SJSA1 (cell line): Measurements from ENCODE around the gene NUSAP1. TPM values are rescaled to one million over a fixed set of nuclear protein-coding genes. Genes with fewer than 3 reads are reported as not detected.
"Not testable (repeated sequence)": the region's sequence is repeated elsewhere in the genome, so short reads cannot be mapped to it uniquely, and the experiment has no call there.

Experiments used
- DNase-seq, 2 experiments: peaks; one replicate each; pipeline ENCODE4 v3.0.0-alpha.2; 2015 to 2020; ENCODE audit warnings: low spot score in 2 of 2, low read depth in 1 of 2
- H3K27ac ChIP-seq: fragments of 250-450 bp; sonication (Bioruptor Pico); 2 replicates; pipeline ENCODE4 v1.5.1; 2020; ENCODE audit warnings: mild to moderate bottlenecking, moderate library complexity
- H3K27me3 ChIP-seq: fragments of 250-450 bp; sonication (Bioruptor Pico); replicated peaks from 2 replicates; pipeline ENCODE4 v1.5.1; 2020; ENCODE audit warnings: mild to moderate bottlenecking, moderate library complexity
- H3K36me3 ChIP-seq: fragments of 250-450 bp; sonication (Bioruptor Pico); 2 replicates; pipeline ENCODE4 v1.5.1; 2020; ENCODE audit warnings: mild to moderate bottlenecking
- H3K4me1 ChIP-seq: fragments of 250-450 bp; sonication (Bioruptor Pico); replicated peaks from 2 replicates; pipeline ENCODE4 v1.6.1; 2021; ENCODE audit warnings: mild to moderate bottlenecking
- H3K4me3 ChIP-seq: fragments of 250-450 bp; sonication (Bioruptor Pico); 2 replicates; pipeline ENCODE4 v1.5.1; 2020; ENCODE audit warnings: mild to moderate bottlenecking
- H3K9me3 ChIP-seq: fragments of 250-450 bp; sonication (Bioruptor Pico); replicated peaks from 2 replicates; pipeline ENCODE4 v1.5.1; 2020; ENCODE audit warnings: mild to moderate bottlenecking
- total RNA-seq: library from RNA; depleted of rRNA; stranded (reverse); fragments of >200 nt; shearing (Covaris generic); gene quantifications from 2 replicates; pipeline ENCODE4 v1.2.3, GENCODE V29; 2014

Gene NUSAP1
- total RNA-seq, 1 experiment from 2014 or later, result 251 TPM

DNA sequence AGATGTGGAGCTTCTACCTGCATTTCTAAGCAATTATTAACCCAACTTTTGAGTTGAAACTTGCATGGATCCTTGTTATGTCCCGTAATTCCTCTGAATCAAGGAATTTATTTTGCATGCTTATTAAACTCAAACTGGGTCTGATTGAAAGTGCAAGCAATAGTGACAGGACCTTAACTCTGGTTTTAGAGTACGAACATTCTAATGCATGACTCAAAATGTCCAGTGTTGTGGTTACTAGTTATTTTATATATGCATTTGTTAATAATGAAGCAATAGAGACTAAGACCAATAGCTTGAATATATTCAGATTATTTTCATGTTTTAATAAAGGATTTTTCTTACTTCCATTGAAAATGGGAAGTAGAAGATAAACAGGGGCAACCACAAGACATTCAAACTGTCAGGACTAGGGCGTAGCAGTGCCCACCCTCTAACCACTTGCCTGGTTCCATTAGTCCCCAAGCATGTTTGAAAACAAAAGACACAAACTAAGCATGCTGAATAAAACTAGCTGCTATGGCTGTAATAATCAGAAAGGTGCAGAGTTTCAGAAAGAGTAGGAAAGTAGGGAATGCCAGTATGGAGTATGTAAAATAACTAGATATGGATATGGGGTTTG, 28.4 kb upstream of the NUSAP1 start:
- Histone ChIP-seq H3K36me3 (peaks cover 28% of the 10 kb centered on the region), H3K9me3 (no peaks in the 10 kb centered on the region), H3K27me3 (no peaks in the 10 kb centered on the region), H3K27ac (no peak overlapping the region), H3K4me3 (no peak overlapping the region), H3K4me1 (no peaks in the 10 kb centered on the region)
- DNase-seq, result no peak

DNA sequence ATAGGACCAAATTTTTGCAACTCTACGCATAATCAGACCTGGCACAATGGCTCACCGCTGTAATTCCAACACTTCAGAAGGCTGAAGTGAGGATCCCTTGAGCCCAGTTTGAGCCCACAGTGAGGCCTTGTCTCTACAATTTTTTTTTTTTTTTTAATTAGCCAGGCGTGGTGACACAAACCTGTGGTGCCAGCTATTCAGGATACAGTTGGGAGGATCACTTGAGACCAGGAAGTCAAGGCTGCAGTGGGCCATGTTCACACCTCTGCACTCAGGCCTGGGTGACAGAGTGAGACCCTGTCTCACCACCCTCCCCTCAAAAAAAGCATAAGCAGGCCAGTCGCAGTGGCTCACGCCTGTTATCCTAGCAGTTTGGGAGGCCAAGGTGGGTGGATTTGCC, 25.0 kb upstream of the NUSAP1 start:
- Histone ChIP-seq H3K4me3 (no peak overlapping the region), H3K9me3 (no peaks in the 10 kb centered on the region), H3K36me3 (peaks cover 37% of the 10 kb centered on the region), H3K27me3 (no peaks in the 10 kb centered on the region), H3K4me1 (no peaks in the 10 kb centered on the region), H3K27ac (no peak overlapping the region)
- no peak for DNase-seq

DNA sequence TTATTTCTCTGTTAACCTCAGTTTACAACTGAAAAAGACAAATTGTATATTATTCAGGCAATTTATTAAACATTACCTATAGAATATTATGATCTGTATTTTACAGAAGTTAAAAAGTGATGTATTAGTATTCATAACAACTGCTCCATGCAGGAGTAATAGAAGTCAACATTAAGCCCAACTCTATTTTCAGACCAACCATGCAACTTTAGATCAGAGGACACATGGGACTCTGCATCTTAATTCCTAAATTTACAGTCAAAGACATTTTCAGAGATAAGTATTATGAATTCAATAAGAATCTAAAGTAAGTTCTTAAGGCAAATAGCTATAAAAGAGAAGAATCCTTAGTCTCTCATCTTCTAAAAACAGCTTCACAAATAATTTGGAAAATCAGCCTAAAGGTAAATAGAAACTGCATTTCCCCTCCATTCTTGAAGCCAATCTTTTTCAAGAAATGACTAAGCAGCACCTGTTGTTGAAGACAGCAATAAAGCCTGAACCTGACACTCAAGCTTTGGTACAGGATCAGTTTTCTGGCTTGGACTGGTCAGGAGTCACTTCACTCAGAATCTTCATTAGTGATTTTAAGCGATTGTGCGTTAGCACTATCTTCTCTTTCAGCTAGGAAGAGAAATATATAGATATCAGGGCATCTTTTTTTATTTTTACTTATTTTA, 23.3 kb upstream of the NUSAP1 start:
- Histone ChIP-seq H3K4me1 (no peaks in the 10 kb centered on the region), H3K27ac (no peak overlapping the region), H3K4me3 (no peak overlapping the region), H3K27me3 (no peaks in the 10 kb centered on the region), H3K36me3 (peaks cover 45% of the 10 kb centered on the region), H3K9me3 (no peaks in the 10 kb centered on the region)
- DNase-seq, result no peak

DNA sequence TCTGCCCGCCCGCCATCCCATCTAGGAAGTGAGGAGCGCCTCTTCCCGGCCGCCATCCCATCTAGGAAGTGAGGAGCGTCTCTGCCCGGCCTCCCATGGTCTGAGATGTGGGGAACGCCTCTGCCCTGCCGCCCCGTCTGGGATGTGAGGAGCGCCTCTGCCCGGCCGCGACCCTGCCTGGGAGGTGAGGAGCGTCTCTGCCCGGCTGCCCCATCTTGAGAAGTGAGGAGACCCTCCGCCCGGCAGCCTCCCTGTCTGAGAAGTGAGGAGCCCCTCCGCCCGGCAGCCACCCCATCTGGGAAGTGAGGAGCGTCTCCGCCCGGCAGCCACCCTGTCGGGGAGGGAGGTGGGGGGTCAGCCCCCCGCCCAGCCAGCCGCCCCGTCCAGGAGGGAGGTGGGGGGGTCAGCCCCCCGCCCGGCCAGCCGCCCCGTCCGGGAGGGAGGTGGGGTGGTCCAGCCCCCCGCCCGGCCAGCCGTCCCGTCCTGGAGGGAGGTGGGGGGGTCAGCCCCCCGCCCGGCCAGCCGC, 11.8 kb upstream of the NUSAP1 start:
- H3K27me3 ChIP-seq, H3K27ac ChIP-seq, H3K9me3 ChIP-seq, H3K4me3 ChIP-seq, DNase-seq, H3K4me1 ChIP-seq, H3K36me3 ChIP-seq: not testable (repeated sequence)

DNA sequence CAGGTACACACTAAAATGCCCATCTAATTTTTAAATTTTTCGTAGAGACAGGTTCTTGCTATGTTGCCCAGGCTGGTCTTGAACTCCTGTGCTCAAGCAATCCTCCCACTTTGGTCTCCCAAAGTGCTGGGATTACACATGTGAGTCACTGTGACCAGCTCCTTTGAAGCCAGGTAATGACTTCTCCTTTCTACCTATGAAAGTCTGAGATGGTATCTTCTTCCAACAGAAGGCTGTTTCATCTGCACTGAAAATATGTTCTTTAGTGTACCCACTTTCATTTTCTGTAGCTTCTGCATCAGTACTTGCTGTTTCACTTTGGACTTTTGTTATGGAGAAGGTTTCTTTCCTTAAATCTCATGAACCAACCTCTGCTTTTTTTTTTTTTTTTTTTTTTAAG, 9.1 kb upstream of the NUSAP1 start:
- Histone ChIP-seq H3K27me3 (no peaks in the 10 kb centered on the region), H3K4me1 (no peaks in the 10 kb centered on the region), H3K4me3 (no peak overlapping the region), H3K36me3 (peaks cover 21% of the 10 kb centered on the region), H3K27ac (no peak overlapping the region), H3K9me3 (no peaks in the 10 kb centered on the region)
- DNase-seq, result no peak

DNA sequence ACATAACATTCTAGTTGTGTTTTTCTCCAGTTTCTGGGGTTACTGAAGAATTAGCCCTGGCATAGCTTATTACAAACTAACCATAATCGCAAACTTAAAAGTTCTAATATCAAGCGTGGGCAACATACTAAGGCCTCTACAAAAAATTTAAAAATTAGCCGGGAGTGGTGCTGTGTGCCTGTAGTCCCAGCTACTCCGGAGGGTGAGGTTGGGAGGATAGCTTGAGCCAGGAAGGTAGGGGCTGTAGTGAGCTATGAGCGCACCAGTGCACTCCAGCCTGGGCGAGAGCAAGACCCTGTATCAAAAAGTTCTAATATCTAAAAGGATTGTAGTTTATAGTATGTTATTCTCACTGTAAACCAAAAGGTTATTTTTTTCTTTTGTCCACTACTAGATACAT, 1.4 kb upstream of the NUSAP1 start:
- Histone ChIP-seq H3K27me3 (no peaks in the 10 kb centered on the region), H3K27ac (no peak overlapping the region), H3K9me3 (no peaks in the 10 kb centered on the region), H3K36me3 (peaks cover 36% of the 10 kb centered on the region), H3K4me1 (peaks cover 16% of the 10 kb centered on the region), H3K4me3 (peak overlapping the region; percentile 86)
- no peak for DNase-seq

DNA sequence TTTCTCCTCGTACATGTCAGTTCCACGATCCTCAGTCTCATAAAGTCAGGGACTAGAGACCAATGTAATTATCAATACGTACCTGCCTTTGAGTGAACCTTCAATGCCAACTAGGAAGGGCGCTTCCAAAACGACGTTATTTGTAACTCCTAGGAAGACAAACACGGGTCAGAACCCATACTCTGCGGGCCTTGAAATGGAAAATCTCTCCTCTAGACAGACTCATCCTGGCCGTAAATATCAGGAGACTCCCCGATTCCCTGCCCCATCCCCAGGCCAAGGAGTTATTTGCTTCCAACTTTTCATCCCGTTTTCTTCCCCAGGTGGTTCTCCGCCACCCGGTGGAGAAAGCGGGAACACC, 868 bp upstream of the NUSAP1 start:
- Histone ChIP-seq H3K27ac (peak overlapping the region; percentile 70), H3K4me3 (peak overlapping the region; percentile 86), H3K4me1 (peaks cover 16% of the 10 kb centered on the region), H3K9me3 (no peaks in the 10 kb centered on the region), H3K36me3 (peaks cover 31% of the 10 kb centered on the region), H3K27me3 (no peaks in the 10 kb centered on the region)
- no peak for DNase-seq

DNA sequence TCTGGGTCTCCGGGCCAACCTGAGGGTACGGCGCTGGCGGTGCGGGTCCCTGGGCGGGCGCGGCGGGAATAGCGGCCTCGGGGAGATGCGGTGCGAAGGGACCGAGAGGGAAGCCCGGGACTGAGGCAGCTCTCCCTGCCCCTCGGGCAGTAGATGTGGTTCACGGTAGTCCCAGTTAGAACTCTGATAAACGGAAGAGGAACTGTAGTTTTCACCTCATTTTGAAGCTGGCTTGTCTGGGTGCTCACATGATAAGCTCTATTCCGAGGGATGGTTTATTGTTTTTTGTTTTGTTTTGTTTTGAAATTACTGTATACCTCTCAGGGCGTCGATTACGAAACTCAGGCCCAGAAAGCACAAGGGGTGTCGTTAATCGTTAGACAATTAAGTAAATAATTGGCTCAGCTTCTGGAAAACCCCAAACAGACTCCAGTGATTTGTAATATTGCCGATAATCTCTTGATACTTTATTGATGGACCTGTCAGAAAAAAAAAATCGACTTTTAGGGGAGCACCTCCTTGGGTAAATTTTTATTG, 413 bp downstream of the NUSAP1 start:
- H3K9me3 ChIP-seq, result no peaks in the 10 kb centered on the region
- H3K36me3 ChIP-seq, result peaks cover 36% of the 10 kb centered on the region
- H3K4me3 ChIP-seq, result peak overlapping the region; percentile 86
- no peak for DNase-seq
- peaks cover 16% of the 10 kb centered on the region for H3K4me1 ChIP-seq
- no peaks in the 10 kb centered on the region for H3K27me3 ChIP-seq
- H3K27ac ChIP-seq, result peak overlapping the region; percentile 92

DNA sequence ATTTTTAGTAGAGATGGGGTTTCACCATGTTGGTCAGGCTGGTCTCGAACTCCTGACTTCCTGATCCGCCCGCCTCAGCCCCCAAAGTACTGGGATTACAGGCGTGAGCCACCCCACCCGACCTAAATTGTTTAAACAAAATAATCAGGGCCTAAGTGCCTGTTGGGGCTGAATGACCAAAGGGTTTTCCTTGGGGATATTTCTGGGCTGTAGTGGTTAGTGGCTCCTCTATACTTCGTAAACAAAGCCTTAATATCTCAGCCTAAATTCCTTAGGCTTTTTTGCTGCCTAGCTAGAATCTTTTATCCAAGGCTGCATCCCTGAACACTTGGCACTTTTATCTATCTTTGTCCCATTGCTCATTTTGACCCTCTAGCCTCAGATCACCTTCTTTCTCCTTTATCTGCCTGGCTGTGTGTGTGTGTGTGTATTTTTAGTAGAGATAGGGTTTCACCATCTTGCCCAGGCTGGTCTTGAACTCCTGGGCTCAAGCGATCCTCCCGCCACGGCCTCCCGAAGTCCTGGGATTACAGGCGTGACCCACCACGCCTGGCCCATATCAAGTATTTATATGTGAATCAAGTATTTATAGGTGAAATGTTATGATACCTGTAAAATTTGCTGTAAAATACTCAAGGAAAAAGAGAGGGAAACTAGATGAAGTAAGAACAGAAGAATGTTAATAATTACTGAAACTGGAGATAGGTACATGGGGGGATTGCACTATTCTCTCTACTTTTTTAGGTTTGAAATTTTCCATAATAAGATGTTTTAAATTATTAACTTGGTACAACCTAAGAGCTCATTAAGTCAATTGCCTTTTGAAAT, 1.8 kb downstream of the NUSAP1 start:
- Histone ChIP-seq H3K4me3 (peak overlapping the region; percentile 86), H3K27ac (no peak overlapping the region), H3K9me3 (no peaks in the 10 kb centered on the region), H3K4me1 (peaks cover 16% of the 10 kb centered on the region), H3K27me3 (no peaks in the 10 kb centered on the region), H3K36me3 (peaks cover 50% of the 10 kb centered on the region)
- peak in 1 of 2 experiments; percentile 27 for DNase-seq

DNA sequence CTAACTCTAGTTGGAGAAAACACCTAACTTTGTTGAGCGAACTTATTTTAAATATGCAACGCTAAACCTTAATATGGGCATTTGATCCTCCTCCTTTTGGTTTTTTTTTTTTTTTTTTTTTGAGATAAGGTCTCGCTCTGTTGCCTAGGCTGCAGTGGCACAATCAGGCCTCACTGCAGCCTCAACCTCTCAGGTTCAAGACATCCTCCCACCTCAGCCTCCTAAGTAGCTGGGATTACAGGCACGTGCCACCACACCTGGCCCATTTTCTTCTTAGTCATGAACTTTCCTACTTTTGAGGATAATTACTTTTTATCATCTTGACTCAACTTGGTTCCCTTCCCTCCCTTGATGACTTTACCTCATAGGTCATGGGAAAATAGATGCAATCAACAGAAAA, 3.9 kb downstream of the NUSAP1 start:
- no peaks in the 10 kb centered on the region for H3K27me3 ChIP-seq
- no peak for DNase-seq

DNA sequence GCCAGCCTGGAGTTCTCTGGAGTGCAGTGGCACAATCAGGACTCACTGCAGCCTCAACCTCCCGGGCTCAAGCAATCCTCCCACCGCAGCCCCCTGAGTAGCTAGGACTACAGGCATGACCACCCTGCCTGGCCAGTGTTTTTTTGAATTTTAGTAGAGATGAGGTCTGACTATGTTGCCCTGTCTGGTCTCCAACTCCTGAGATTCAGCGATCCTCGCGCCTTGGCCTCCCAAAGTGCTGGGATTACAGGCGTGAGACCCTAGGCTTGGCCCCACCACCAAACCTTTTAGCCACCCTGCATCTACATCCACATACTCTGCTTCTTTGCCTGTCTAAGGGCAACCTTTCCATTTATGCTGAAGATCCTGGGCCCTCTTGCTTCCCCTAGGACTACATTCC, 4.4 kb downstream of the NUSAP1 start:
- H3K27ac ChIP-seq, result no peak overlapping the region

More for the DNA sequence above, 3.9 kb downstream of the NUSAP1 start:
- H3K27ac ChIP-seq, result no peak overlapping the region
- no peaks in the 10 kb centered on the region for H3K9me3 ChIP-seq
- H3K36me3 ChIP-seq, result peaks cover 70% of the 10 kb centered on the region
- H3K4me1 ChIP-seq, result peaks cover 12% of the 10 kb centered on the region
- H3K4me3 ChIP-seq, result no peak overlapping the region

DNA sequence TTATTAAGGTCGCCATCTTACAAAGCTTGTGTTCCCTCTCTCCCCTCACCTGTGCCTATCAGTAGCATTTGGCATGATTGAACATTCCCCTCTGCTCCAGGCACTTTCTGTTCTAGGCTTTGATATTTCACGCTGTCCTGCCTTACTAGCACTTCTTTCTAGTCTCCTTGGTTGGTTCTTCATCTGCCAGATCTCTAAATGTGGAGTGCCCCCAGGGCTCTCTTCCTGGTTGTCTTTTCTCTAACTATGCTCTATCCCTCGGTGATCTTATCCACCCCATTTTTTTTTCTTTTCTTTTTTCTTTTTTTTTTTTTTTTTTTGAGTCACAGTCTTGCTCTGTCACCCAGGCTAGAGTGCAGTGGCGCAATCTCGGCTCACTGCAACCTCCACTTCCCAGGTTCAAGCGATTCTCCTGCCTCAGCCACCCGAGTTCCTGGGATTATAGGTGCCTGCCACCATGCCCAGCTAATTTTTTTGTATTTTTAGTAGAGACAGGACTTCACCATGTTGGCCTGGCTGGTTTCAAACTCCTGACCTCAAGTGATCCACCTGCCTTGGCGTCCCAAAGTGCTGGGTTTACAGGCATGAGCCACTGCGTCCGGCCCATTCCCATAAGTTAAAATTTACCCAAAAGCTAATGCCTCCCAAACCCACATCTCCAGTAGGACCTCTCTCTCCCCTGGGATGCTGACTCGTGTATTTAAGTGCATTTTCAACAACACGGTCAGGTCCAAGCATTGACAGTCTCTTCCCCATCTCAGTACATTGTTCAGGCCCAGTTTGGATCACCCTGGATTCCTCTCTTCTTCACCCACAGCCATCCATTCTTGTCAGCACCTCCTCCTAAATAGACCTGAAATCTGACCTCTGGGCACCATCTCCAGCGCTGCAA, 5.2 kb downstream of the NUSAP1 start:
- Histone ChIP-seq H3K9me3 (no peaks in the 10 kb centered on the region), H3K36me3 (peaks cover 78% of the 10 kb centered on the region), H3K27me3 (no peaks in the 10 kb centered on the region), H3K27ac (no peak overlapping the region), H3K4me1 (peaks cover 10% of the 10 kb centered on the region), H3K4me3 (no peak overlapping the region)
- no peak for DNase-seq

More for the DNA sequence above, 4.4 kb downstream of the NUSAP1 start:
- Histone ChIP-seq H3K27me3 (no peaks in the 10 kb centered on the region), H3K9me3 (no peaks in the 10 kb centered on the region), H3K36me3 (peaks cover 74% of the 10 kb centered on the region), H3K4me1 (peaks cover 10% of the 10 kb centered on the region), H3K4me3 (no peak overlapping the region)
- DNase-seq, result no peak

DNA sequence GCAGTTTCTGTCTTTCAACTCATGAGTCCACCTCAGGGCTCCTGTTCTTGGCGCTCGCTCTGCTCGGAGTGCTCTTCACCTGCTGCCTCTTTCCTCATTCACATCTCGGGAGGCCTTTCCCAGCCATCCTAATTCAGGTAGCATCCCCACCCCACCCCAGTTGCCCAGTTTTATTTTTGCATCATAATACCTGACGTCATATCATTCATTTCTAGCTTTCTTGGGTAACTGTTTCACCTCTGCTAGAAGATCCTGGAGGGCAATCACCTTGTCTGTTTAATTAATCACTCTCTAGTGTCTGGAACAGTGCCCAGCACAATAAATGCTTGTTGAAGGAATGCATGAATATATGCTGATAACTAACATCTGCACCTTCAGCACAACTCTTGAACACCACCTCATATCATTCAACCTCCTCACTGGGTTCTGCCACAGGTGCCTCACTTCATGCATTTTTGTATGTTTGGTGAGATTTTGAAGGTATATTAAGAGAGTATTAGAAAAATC, 7.6 kb downstream of the NUSAP1 start:
- no peak overlapping the region for H3K4me3 ChIP-seq
- H3K9me3 ChIP-seq, result no peaks in the 10 kb centered on the region
- H3K27ac ChIP-seq, result no peak overlapping the region
- no peak for DNase-seq
- H3K36me3 ChIP-seq, result peaks cover 81% of the 10 kb centered on the region
- no peaks in the 10 kb centered on the region for H3K27me3 ChIP-seq
- no peaks in the 10 kb centered on the region for H3K4me1 ChIP-seq
